NCI-H1694 treated with DMSO at 0.1 percent for 48 hours (cell line): ENCODE data around the gene NPAS3.
A peak's percentile ranks its signal among the peaks of the same experiment; 100 is the strongest.

Source experiments
- DNase-seq: peaks from one replicate; lab custom pipeline; 2025; lab: John Stamatoyannopoulos, UW

The NPAS3 gene

DNA sequence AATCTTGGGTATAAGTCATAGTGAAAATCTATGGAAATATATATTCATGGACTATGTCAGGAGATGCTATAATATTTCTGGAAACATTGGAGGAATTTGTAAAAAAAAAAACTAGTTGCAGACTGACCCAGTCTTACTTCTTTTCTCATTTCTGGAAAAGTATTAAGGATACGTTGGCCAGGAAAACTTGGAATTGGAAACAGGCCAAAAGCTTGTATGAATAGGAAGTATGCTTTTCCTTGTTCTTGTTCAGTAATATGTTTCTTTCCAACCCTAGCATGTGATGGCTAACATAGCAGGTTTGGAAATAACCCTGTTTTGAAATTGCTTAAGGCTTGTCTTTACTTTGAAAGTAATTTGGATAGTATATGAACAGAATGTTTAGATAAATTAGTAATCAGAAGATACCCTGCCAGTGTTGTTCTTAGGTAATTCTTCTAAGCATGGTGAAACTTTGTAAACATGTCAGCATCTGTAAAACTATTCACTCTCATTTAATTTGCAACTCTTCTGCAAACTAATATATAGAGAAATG is 316.2 kb downstream of the NPAS3 start:
- no peak for DNase-seq

DNA sequence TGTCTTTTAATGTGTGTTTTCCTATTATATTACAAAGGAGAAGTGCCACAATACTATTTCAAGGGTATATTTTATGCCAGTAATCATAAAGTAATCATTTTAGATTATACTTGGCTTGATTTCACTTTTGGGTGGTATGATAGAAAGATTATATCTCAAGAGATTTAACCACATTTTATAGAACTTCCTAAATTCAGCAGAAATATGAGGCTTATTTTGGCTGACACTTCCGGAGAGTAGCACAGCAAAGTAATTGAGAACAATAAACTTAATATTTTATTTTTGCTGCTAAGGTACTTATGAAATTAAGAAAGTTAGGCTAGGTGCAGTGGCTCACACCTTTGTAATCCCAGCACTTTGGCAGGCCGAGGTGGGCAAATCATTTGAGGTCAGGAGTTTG is 319.1 kb downstream of the NPAS3 start:
- no peak for DNase-seq

- no peak for DNase-seq
Observed at GRCh38 chr14:33259764-33260163, 321.1 kb downstream of the NPAS3 start.

- no peak for DNase-seq
Observed at GRCh38 chr14:33271216-33271615, 332.5 kb downstream of the NPAS3 start.

- no peak for DNase-seq
Observed at GRCh38 chr14:33271891-33272290, 333.2 kb downstream of the NPAS3 start.

DNA sequence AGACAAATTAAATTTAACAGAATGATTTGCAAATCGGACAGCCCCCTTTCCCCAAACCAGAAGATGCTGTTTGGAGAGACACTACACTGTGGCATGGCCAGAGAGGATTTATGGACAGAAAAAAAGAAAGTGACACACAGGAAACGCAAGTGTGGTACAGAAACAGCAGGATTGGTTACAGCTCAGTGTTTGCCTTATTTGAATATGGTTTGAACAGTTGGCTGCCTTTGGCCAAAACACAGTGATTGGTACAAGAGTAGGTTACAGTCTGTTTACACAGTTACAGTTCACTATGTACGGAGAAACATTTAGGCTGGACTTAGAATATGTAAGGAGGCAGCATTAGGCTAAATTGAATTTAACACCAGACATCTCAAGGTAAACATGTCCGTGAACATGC is 335.3 kb downstream of the NPAS3 start:
- no peak for DNase-seq

- no peak for DNase-seq
Observed at GRCh38 chr14:33275879-33276278, 337.2 kb downstream of the NPAS3 start.

DNA sequence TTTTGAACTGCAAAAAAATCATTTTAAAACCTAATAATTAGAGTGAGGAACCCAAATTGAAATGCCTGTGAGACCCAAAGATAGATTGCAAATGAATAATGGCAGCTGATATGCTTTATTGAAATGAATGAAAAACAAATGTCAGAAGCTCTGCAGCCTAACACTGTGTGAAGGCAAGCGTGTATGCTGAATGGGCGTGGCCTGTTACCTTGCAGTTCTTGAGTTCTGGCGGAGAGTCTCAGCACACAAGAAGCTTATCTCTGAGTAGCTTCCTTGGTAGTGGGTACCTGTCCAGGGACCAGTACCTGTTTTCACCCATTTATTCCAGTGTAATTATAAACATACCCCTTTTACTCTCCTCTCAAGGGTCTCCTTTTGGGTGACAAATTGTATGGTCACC is 341.2 kb downstream of the NPAS3 start:
- no peak for DNase-seq

GRCh38 chr14:33280646-33281045 is 342.0 kb downstream of the NPAS3 start:
- no peak for DNase-seq

- no peak for DNase-seq
Observed at GRCh38 chr14:33282331-33283230, 343.9 kb downstream of the NPAS3 start.

DNA sequence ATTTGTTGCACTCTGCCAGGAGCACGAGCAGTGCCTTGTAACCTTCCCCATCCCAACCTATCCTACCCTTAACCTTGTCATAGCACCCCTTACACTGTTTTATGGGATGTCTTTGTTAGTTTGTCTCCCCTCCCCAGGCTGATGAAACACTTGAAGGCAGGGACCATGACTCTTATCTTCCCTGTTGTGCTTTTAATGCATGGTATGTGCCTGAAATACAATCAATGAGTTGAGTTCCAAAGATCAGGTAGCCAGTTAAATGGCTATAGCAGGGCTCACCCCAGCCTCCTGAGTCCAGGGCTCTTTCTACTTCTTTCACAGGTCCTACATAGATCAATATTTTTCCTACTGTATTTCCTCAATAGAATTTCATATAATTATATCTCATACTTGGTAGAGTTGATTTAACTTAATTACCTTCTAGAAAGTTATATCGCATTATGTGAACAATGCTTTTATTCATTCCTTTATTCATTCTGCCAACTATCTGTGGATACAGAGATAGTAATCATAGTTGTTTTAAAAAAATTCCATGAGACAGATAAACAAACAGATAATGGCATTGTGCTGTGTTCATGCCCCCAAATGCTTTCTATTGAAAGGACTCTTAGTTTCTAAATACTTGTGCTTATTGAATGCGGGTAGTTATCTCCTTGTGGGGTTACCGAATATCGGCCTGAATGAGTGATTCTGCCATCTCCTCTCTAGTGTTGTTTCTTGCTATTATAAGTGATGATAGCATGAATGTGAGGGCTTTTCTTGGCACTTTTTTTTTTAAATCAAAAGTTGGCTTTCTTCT is 347.4 kb downstream of the NPAS3 start:
- no peak for DNase-seq

DNA sequence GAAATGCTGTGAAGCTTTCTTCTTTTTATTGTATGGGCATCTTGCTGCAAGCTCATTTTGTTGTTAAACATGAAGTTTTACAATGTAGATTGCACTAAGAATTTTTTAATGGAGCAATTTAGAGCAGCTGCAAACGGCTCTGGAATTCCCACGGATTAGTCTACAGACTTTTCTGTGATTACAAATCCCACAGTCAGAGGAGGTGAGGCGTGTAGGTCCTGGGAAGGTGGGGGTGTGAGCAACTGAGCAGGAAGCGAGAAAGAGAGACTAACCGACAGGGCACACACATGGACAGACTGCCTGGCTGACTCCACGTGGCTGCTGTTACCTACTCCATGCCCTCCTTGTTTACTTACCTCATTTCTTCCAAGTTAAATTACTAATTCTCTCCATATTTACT is 348.5 kb downstream of the NPAS3 start:
- DNase-seq: no peak

DNA sequence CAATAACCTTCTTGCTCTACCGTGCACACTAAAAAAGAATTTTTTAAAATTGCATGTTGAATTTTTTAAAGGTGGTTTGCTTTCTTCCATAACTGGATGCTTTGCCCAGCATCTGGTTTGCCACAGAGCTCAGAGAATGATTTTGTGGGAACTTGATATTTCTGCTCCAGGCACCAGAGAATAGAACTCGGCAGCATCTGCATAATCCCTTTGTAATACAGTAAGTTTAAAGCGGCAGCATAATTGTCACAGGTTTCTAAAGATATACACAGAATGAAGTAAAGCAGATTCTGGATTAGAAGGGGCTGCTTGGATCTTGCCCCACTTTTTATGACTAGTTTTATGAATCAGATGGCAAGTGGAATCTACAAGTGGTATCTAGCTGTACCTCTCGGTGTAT is 352.0 kb downstream of the NPAS3 start:
- DNase-seq: no peak

GRCh38 chr14:33291529-33292104 is 352.9 kb downstream of the NPAS3 start:
- no peak for DNase-seq

DNA sequence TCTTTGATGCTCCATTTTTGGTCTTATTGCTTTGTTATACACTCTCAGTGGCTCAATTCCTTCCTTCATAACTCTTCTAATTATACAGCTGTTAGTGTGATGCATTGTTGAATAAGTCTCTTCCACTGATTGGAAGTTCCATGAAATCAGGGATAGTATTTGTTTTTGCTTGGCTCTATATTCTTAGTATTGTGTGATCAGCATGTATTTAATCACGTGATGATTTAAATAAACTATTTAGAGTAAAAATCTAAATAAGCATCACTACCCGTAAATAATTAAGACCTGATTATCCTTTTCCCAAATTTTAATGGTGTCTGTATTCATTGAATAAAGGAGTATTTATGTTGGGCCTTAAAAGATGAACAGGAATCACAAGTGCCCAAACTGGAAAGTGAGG is 355.7 kb downstream of the NPAS3 start:
- no peak for DNase-seq

- DNase-seq: no peak
Observed at GRCh38 chr14:33297565-33297964, 358.9 kb downstream of the NPAS3 start.

DNA sequence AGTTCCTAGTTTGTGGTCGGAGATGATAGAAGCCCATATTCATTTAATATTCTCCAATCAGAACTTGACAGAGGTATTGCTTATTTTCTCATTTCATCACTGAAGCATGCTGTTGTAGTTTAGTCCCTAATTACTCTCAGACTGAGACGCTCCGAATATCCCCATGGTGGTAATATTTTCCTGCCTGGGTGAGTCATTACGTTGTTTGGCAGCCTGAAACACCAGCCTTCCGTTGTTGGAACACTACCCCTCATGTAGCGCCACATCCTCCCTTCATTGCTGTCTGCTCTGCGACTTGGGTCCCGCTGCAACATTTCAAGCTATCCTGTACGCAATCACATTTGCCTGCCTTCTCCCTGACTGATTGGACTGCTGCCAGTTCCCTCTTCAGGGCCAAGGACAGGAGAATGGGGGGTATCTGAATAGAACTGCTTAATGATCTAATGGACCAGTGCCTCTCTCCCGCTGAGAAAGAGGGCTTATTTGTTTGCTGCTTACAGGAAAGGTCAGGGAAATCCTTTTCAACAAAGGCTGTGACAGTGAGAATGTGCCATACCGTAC is 369.1 kb downstream of the NPAS3 start:
- DNase-seq: peak; percentile 97

DNA sequence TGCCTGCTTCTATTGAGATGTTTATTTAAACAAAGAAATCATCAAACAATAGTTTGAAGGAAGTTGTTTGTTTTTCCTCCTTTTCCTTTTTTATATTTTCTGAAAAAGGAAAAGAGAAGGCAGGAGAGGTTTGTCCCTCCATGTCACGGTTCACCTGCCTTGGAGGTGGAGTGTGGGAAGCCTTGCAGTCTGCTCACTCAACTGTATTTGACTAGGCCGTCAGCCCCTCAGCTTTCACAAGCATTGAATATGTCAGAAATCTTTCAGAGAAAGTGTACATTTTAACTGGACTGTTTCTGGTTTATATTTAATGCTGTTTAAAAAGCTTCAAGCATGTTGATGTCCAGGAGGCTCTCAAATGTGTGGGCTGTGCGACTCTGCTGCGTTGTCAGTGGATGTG is 370.4 kb downstream of the NPAS3 start:
- DNase-seq: no peak

DNA sequence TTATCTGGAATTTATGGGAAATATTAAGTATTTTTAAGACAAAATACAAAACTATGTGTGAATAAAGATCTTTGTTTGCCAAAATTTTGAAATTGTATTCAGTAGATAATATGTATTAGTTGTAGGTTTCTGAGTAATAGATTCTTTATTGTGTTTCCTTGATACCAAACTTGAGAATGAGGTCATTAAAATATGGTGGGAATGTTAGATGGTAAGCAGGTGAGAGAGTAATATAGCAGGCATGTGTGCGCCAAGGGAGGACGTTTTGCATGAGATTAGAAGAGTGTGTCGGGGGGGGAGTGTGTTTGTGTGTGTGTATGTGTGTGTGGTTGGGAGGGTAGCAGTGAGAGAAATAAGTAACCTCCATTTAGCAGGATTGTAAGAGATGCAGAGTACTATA is 376.5 kb downstream of the NPAS3 start:
- DNase-seq: no peak

DNA sequence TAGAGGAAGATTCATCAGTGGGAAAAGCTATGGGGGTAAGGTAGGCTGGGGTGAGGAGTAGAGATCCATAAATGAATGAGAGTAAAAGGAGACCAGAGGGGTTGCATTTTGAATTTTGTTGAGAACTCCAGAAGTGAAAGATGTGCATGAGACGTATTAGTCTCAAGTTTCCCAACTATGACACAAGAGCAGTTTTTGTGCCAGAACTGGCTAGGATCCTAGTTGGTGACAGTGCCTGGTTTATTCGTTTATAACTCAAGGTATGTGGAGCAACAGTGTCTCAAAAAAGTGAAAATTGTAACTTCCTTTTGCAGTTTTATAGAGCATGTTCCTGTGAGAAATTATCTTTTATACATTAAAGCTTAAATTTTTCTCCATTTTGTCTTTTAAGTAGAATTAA is 377.0 kb downstream of the NPAS3 start:
- DNase-seq: no peak

- no peak for DNase-seq
Observed at GRCh38 chr14:33317675-33318074, 379.0 kb downstream of the NPAS3 start.

DNA sequence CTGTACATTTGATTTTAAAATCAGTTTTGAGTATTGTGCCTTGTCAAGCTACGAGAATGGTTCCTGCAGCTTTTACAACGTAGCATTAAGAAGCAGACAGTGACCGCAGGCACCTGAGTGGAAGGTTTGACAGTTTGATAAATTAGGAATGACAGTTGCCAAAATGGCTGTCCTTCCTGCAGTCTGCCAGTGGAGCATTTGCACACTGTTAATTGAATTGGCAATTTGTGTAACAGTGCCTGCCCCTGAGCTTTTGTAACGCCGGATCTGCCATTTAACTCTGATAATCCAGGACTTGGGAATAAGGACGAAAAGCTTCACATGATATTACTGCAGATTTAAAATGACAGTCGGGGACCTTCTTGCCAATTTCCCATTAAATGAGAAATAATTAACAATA is 385.3 kb downstream of the NPAS3 start:
- DNase-seq: no peak
